Epithelial cell of esophagus (primary cell): ENCODE results near the gene PSMA5.
A peak's percentile ranks its signal among the peaks of the same experiment; 100 is the strongest.
"Not testable (repeated sequence)": the region's sequence is repeated elsewhere in the genome, so short reads cannot be mapped to it uniquely, and the experiment has no call there.

Experiments used
- DNase-seq: peaks from one replicate; pipeline ENCODE4 v3.0.0; 2010; ENCODE audit warnings: low read depth
- H3K4me3 ChIP-seq: 2 replicates; pipeline ENCODE4 v1.5.1; 2011; ENCODE audit warnings: mild to moderate bottlenecking, low read length, control low read depth
- TF ChIP-seq, protein P1 (sequence below): IDR thresholded peaks from 2 replicates; pipeline ENCODE4 v1.5.1; 2011; ENCODE audit warnings: low read depth, mild to moderate bottlenecking, low read length, control low read depth, inconsistent platforms; ENCODE audit not compliant: insufficient read depth; ENCODE audit errors: missing control alignments

The PSMA5 gene

DNA sequence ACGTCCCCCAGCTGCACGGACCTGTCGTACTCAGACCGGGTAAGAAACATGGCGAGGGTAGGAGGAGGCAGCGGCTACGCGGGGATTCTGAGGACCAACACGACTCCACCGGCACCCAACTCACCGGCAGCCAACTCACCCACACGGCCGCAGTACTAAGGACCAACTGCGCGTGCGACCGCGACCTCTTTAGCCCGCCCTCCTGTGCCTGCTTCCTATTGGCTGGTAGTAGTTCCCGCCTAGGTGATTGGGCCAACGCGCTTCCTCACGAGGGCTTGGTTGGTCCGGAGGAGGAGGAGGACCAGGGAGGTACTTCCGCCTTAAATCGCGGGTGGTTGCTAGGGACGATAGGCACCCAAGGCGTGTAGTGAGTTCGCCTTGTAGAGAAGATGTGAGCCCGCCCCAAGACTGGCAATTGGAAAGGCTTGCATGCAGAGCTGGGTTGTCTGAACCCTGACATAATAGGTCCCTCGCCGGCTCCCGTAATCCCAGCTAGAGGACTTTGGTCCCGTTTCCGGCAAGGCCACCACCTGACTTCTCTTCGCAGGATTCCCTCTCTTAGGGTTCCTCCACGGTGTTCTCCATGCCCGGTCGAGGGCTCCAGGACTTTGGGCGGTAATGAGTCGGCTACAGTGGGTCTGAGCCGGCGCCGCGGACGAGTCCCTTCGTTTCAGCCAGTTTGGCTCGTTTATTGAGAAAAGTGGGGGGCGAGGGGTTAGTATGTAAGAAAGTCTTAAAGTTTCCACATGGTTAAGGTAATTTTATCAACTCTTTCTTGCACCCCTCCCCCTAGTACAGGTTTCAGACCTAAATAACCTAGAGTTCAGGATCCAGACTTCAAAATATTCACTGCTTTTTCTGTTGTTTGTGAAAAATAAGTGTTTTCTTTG, at the start of gene PSMA5:
Gene PSMA5, minus strand, starts transcription at position 168 of the 890 bp plus-strand sequence. Its CDS starts 118 bp downstream, at position 50.
- peak; percentile 100 for DNase-seq
- TF ChIP-seq, protein P1, sequence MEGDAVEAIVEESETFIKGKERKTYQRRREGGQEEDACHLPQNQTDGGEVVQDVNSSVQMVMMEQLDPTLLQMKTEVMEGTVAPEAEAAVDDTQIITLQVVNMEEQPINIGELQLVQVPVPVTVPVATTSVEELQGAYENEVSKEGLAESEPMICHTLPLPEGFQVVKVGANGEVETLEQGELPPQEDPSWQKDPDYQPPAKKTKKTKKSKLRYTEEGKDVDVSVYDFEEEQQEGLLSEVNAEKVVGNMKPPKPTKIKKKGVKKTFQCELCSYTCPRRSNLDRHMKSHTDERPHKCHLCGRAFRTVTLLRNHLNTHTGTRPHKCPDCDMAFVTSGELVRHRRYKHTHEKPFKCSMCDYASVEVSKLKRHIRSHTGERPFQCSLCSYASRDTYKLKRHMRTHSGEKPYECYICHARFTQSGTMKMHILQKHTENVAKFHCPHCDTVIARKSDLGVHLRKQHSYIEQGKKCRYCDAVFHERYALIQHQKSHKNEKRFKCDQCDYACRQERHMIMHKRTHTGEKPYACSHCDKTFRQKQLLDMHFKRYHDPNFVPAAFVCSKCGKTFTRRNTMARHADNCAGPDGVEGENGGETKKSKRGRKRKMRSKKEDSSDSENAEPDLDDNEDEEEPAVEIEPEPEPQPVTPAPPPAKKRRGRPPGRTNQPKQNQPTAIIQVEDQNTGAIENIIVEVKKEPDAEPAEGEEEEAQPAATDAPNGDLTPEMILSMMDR = no peak
- peak within 1 kb of the TSS; percentile 95 for H3K4me3 ChIP-seq

GRCh38 chr1:109475261-109475660, 49.0 kb upstream of the PSMA5 start:
- no peak overlapping the region for H3K4me3 ChIP-seq
- TF ChIP-seq, protein P1 = no peak
- DNase-seq = no peak

DNA sequence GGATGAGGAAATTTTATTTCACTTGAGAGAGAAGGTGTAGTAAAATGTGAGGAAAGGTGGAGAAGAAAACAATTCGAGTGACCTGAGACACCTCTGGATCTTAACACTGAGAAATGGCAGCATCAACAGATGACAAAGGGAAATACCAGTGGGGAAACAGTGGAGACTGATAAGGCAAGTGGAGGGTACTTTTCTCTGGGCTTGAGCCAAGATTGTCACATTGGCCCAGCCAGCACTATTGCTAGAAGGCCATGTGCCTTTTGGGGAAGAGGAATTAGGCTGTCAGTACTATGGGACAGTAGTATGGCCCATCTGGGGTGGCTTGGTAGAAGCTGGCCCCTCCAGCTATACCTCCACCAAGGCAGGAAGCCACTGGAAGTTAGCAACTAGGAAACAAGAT, 48.4 kb upstream of the PSMA5 start:
- no peak overlapping the region for H3K4me3 ChIP-seq
- TF ChIP-seq, protein P1 = no peak
- DNase-seq = no peak

DNA sequence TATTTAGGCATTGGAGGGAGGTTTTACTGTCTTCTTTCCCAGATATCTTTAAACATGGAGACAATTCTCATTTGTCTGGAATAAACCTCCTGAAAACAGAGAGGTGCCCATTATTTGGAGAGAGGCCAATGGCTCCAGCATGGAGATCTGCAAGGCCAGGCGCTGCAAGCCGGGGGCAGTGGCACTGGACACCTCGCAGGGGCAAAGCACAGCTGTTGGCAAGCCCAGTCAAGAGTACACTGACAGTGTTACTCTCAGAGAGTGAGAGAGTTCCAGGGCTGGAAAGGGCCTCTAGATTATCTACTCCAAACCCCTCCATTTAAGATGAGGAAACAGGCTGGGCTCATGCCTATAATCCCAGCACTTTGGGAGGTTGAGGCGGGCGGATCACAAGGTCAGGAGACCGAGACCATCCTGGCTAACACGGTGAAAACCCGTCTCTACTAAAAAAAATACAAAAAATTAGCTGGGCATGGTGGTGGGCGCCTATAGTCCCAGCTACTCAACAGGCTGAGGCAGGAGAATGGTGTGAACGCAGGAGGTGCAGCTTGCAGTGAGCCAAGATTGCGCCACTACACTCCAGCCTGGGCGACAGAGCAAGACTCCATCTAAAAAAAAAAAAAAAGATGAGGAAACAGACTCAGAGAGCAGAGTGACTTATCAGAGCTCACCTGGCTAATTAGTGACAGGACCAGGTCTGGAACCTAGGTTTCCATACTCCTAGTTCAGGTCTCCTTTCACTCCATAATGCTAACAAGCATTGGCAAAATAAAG, 47.2 kb upstream of the PSMA5 start:
- DNase-seq, H3K4me3 ChIP-seq: not testable (repeated sequence)

- DNase-seq = no peak
- TF ChIP-seq, protein P1 = no peak
- H3K4me3 ChIP-seq = no peak overlapping the region
Observed at GRCh38 chr1:109472779-109473178, 46.5 kb upstream of the PSMA5 start.

DNA sequence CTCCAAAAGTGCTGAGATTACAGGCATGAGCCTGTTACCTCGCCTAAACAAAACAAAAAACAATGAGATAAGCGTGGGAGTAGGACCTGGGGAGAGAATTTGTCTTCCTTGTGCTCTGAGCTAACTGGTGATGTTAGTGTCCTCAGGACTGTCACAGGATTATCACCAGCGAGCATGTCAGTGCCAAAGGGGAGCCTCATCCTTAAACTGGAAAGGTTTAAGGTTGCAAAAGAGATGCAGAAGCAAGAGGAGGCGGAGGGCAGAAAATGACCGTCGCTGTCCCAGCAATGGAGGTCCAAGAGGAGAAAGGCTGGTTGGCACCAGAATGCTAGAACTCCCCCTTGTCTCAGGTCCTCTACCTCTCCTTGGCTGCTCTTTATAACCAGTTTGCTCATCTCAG, 44.0 kb upstream of the PSMA5 start:
- no peak for DNase-seq
- no peak overlapping the region for H3K4me3 ChIP-seq
- TF ChIP-seq, protein P1 = no peak

DNA sequence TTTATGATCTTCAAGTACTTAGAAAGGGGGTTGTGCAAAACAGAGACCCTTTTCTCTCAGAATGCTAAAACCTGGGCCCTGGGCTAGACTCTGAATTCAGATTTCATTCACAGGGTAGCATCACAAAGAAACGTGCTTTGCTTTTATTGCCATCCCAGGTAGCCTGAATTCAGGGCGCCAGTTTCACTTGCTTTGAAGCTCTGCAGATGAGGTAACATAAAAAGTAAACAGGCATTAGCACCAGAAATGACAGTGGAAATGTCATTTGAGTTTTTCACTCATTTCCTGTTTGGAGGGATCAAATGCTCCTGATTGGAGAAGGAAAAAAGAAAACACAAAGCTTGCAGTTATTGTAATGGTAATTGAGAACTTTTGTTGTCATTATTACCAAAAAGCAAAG, 42.7 kb upstream of the PSMA5 start:
- no peak for DNase-seq
- TF ChIP-seq, protein P1 = no peak
- no peak overlapping the region for H3K4me3 ChIP-seq
